ENCODE measurements around the gene CHRD.
A peak's percentile ranks its signal among the peaks of the same experiment; 100 is the strongest.
"Not testable (repeated sequence)": the region's sequence is repeated elsewhere in the genome, so short reads cannot be mapped to it uniquely, and the experiment has no call there.

The CHRD gene

GRCh38 chr3:184379358-184380184 is at the start of gene CHRD:
Gene CHRD (plus strand): TSS chr3:184380054. CDS start chr3:184380319, 265 bp downstream.
- DNase-seq, result no peak

GRCh38 chr3:184332370-184333090 is 47.3 kb upstream of the CHRD start:
- DNase-seq, result no peak

DNA sequence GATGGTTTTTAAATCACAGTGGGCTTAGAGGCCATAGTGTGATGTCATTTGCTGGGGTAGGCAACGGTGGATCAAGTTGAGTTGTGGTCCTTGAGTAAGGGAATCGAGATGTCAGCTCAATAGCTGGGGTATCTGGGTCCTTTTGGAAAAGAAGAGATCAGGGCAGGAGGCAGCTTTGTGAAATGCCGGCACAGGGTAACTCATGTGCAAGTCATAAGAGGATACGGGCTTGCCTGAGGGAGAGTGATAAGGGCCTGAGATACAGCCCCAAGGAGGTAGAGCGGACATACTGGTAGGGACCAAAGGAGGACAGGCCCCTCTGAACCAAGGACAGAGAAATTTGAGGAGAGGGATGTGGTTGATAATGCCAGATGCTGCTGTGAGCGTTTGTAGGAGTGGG is 46.7 kb upstream of the CHRD start:
- DNase-seq, result no peak

GRCh38 chr3:184333700-184334099 is 46.2 kb upstream of the CHRD start:
- DNase-seq, result no peak

GRCh38 chr3:184334470-184335158 is 45.2 kb upstream of the CHRD start:
- no peak for DNase-seq

GRCh38 chr3:184335291-184335660 is 44.6 kb upstream of the CHRD start:
- DNase-seq, result no peak

GRCh38 chr3:184335661-184336546 is 44.0 kb upstream of the CHRD start:
- DNase-seq, result peak; percentile 51

GRCh38 chr3:184336547-184337398 is 43.1 kb upstream of the CHRD start:
- no peak for DNase-seq

DNA sequence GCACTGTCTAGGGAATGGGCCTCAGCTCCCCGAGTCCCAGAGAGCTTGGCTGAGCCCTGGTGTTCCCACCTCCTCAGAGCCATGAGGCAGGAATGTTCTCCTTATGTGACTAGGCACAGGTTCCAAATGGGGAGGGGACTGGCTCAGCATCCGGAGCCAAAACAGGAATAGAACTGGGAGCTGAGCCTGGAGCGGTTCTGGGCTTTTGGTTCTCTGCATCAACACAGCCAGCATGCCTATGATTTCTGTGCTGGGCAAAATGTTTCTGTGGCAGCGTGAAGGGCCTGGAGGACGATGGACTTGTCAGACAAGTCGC is 42.5 kb upstream of the CHRD start, which contains the start of gene FAM131A:
FAM131A (plus strand) TSS at position 202 of the 316 bp plus-strand sequence; CDS start at position 233, 31 bp downstream.
- DNase-seq, result no peak

- no peak for DNase-seq
Measured at GRCh38 chr3:184337981-184338380, 41.9 kb upstream of the CHRD start.

GRCh38 chr3:184338511-184338945 is 41.3 kb upstream of the CHRD start:
- no peak for DNase-seq

- DNase-seq, result no peak
Measured at GRCh38 chr3:184339001-184339400, 40.9 kb upstream of the CHRD start.

DNA sequence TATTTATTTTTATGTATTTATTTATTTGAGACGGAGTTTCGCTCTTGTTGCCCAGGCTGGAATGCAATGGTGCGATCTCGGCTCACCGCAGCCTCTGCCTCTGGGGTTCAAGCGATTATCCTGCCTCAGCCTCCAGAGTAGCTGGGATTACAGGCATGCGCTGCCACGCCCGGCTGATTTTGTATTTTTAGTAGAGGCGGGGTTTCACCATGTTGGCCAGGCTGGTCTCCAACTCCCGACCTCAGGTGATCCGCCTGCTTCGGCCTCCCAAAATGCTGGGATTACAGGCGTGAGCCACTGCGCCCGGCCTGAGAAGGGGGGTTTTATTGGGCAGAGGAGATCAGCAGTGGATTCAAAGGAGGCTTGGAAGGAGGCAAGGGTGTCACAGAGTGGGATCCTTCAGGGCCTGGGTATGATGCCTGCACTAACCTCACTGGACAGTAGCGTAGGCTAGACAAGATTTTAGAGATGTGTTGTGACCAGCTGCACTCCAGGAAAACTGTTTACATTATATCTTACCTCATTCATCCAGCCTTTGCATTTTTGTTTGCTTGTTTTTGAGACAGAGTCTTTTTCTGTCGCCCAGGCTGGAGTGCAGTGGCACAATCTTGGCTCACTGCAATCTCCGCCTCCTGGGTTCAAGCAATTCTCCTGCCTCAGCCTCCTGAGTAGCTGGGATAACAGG is 40.3 kb upstream of the CHRD start:
- not testable (repeated sequence) for DNase-seq

- no peak for DNase-seq
Measured at GRCh38 chr3:184341925-184342324, 37.9 kb upstream of the CHRD start.

DNA sequence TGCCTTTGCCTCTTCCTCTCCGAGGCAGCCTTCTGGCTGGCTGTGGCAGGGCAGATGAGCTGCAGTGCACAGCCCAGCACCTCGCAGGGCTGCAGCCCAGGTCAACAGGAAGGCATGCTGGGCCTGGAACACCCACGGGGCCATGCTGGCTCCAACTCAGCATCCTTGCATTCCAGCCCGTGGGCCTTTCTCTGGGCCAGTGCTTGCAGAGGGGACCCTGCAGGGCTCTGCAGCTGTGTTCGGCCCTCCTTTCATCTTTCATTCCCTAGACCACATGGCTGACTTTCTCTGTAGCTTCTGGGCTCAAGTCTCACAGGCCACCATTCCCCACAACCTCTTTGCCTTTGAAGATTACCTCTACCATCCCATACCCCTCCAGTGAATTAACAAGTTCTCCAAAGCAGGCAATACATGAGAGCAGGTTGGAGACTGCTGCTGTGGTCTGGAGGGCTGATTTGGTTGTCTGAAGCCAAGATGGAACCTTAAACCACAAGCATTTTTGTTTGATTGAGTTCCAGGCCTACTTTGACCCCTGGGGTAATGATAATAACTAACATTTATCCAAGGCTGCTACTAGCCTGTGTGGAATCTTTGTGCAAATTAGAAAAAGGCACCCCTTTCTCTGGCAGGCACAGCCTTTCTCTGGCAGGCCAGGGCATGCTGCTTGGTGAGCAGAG is 36.5 kb upstream of the CHRD start:
- no peak for DNase-seq

GRCh38 chr3:184344579-184345316 is 35.1 kb upstream of the CHRD start:
- no peak for DNase-seq

- DNase-seq, result peak; percentile 76
Measured at GRCh38 chr3:184345317-184346144, 34.3 kb upstream of the CHRD start.

DNA sequence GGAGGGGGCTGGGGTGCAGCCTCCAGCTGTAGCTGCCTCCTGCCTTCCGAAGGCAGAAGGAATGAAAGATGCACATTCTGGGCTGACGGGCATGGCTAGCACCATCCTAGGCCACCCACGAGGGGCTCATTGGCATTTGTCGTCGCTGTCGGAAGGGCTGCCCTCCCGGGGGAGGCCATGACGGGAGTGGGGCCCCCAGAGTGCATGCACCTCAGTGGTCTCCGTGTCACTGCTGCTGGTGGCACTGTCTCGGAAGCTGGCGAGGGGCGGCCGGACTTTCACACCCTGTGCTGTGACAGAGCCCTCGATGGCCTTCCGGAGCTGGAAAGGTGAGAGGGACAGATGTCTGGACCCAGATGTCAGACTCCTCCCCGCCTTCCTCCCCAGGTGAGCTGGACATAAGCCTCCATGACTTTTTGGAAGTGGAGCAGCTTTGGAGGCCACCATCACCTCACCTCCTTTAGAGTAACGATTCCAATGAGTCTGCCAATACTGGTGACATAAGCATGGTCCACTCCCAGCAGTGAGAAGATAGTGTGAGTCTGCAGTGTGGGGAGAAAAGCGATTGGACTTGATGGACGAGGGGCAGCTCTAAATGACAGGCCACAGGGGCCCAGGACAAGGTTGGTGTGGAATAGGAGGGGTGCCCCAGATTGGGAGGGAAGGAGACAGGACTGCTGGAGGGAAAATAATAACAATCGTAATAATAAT is 33.2 kb upstream of the CHRD start:
- no peak for DNase-seq

All from MV-4-11 (cell line).